KOPT-K1 (cell line): Measurements from ENCODE around the gene LRMDA.

Source experiments
- H3K27ac ChIP-seq: fragments of 200-600 bp; sonication (generic); 2 replicates; pipeline ENCODE4 v1.5.1; 2016; ENCODE audit warnings: antibody characterized with exemption, mild to moderate bottlenecking, low read depth, low read length; ENCODE audit not compliant: poor library complexity, severe bottlenecking
- H3K36me3 ChIP-seq: fragments of 200-600 bp; sonication (generic); 2 replicates; pipeline ENCODE4 v1.5.1; 2017; ENCODE audit warnings: antibody characterized with exemption, mild to moderate bottlenecking, low read length, moderate library complexity; ENCODE audit not compliant: insufficient read depth
- H3K9me3 ChIP-seq: fragments of 200-600 bp; sonication (generic); 2 replicates; pipeline ENCODE4 v1.5.1; 2017; ENCODE audit warnings: antibody characterized with exemption, low read length, mild to moderate bottlenecking; ENCODE audit not compliant: insufficient read depth, poor library complexity, severe bottlenecking

LRMDA gene

DNA sequence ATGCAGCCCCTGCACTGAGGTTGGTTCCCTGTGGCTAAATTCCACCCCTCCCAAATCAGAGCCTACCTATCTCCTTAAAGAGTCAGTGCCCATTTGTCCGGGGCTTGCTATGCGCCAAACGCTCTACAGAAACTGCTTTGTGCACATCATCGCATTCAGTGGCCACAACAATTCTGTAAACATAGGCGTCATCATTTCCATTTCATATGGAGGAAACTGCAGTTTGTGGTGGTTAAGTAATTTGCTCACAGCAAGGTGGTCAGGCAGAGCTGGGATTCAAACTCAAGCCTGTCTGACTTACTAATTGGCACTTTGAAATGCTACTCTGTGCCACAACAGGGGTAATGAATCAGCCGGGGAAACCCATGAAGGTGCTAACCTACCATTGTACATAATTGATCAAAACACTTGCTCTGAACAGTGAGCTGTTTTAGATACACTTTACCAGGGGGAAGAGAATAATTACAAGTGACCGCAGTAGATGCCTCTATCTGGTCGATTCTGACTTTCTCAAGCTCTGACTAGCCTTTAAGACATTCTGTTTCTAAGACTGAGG is 775.5 kb downstream of the LRMDA start:
- Histone ChIP-seq H3K27ac (no peak overlapping the region), H3K9me3 (no peaks in the 10 kb centered on the region), H3K36me3 (no peaks in the 10 kb centered on the region)

DNA sequence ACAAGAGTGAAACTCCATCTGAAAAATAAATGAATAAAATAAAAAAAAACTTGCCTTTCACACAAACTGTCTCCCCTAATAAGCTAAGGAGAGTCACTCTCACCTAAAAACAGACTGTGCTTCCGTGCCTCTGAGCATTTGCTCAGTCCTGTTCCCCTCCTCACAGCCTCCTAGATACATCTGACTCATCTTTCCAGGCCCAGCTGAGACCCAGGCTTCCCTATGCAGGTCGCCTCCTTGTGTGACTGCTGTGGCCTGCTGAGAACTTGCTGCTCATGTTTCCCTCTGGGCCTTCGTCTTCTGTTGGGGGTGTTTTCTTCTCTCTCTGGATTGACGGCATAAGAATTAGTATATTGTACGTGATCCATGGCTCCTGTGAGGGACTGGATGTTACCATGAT is 777.7 kb downstream of the LRMDA start:
- no peaks in the 10 kb centered on the region for H3K36me3 ChIP-seq
- no peaks in the 10 kb centered on the region for H3K9me3 ChIP-seq
- H3K27ac ChIP-seq = no peak overlapping the region

DNA sequence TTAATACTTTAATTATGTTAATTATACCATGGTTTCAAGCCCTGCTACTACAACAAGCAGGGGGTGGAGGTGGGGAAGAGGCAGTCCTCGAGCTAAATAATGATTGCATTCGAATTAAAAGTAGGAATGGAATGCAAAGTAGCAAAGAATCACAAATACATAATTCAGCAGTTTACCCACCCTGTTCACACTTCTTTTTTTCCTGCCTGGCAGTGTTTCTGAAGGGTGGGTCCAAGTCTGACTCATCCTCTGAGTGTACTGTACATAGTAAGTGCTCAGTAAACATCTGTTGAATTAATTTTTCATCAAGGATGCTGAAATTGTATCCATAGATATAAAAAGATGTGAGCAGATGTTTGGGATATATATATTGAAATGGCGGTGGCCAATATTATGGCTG is 778.8 kb downstream of the LRMDA start:
- Histone ChIP-seq H3K27ac (no peak overlapping the region), H3K36me3 (no peaks in the 10 kb centered on the region)

DNA sequence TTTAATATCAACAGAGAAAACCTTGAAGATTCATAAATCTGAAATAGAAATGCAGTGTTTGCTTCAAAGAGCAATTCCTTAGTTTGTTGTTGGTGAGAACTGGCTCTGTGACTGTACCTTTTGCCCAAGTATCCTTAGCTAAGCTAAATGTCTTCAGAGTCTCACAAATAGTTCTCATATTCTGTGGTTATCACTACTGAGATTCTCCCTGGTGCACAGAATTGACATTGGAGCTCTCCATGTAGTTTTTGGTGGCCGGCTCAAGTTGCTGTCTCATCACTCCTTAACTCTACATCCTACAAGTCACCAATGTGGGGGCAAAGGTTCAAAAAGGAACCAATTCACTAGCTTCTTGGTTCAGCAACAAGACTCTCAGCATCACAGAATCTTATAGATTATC is 780.3 kb downstream of the LRMDA start:
- H3K27ac ChIP-seq = no peak overlapping the region
- H3K36me3 ChIP-seq = no peaks in the 10 kb centered on the region
- H3K9me3 ChIP-seq = no peaks in the 10 kb centered on the region

More for the DNA sequence above, 778.8 kb downstream of the LRMDA start:
- H3K9me3 ChIP-seq = no peaks in the 10 kb centered on the region

- Histone ChIP-seq H3K9me3 (no peaks in the 10 kb centered on the region), H3K36me3 (no peaks in the 10 kb centered on the region), H3K27ac (no peak overlapping the region)
Observed at GRCh38 chr10:76213876-76214275, 782.5 kb downstream of the LRMDA start.

GRCh38 chr10:76218035-76218434 is 786.6 kb downstream of the LRMDA start:
- Histone ChIP-seq H3K9me3 (no peaks in the 10 kb centered on the region), H3K27ac (no peak overlapping the region), H3K36me3 (no peaks in the 10 kb centered on the region)

DNA sequence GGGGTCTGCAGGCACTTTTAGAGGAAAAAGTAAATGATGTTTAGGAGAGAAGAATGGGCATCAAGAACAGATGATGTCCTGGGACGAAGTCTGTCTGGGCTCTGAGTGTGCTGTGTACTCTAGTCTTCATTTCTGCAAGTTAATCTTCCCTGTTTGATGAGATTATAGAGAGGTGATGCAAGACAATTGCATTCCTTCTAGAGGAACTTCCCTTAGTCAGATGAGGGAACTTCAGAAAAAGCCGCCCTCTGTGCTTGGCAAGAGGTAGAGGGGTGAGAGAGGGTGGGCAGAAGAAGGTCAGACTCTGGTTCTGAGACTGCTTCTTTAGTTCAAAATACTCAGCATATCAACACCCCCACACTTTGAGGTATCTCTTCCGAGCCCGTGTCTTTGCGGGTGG is 797.9 kb downstream of the LRMDA start:
- Histone ChIP-seq H3K27ac (no peak overlapping the region), H3K36me3 (no peaks in the 10 kb centered on the region), H3K9me3 (no peaks in the 10 kb centered on the region)

DNA sequence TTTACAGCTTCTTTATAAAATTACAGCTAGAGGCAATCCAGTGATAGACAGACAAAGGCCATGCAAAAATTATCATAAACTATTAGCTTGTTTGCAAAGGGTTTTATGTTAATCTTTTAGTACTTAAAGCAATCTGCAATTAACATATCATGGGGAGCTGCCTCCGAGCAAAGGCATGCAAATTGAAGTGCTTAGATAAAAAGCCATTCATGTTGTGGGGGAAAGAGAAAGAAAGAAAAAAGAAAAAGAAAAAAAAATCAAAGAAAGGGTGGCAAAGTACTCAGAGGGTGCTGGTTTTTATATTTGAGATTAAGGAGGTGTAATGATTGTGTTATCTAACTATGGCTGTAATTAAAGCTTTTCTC is 799.5 kb downstream of the LRMDA start:
- Histone ChIP-seq H3K9me3 (no peaks in the 10 kb centered on the region), H3K36me3 (no peaks in the 10 kb centered on the region), H3K27ac (no peak overlapping the region)

DNA sequence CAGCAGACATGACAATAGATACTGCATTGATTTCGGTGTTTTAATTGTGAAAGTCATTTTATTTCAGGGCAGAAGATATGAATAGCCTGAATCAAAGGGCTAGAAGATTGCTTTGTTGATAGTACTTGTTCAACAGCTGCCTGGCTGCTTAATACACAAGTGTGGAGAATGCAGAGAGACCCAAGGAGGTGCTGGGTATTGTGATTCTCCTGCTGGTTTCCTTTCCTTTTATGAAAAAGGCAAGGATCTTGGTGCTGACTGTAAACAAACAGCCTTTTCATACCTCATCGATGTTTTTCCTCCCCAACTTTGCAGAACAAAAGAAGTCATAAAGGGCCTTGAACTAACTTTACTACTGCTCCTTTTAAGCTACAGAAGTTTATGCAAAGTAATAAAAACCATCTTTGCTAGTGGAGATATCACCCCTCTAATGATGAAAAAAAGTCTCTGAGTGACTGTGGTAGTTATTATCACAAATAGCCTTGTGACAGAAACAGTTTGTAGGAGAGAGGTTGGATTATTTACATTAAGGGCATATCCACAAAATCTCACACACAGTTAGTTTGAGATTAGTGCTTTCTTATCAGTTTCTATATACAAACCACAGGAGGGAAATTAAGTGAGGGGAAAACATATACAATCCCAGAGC is 800.0 kb downstream of the LRMDA start:
- Histone ChIP-seq H3K27ac (no peak overlapping the region), H3K9me3 (no peaks in the 10 kb centered on the region), H3K36me3 (no peaks in the 10 kb centered on the region)

DNA sequence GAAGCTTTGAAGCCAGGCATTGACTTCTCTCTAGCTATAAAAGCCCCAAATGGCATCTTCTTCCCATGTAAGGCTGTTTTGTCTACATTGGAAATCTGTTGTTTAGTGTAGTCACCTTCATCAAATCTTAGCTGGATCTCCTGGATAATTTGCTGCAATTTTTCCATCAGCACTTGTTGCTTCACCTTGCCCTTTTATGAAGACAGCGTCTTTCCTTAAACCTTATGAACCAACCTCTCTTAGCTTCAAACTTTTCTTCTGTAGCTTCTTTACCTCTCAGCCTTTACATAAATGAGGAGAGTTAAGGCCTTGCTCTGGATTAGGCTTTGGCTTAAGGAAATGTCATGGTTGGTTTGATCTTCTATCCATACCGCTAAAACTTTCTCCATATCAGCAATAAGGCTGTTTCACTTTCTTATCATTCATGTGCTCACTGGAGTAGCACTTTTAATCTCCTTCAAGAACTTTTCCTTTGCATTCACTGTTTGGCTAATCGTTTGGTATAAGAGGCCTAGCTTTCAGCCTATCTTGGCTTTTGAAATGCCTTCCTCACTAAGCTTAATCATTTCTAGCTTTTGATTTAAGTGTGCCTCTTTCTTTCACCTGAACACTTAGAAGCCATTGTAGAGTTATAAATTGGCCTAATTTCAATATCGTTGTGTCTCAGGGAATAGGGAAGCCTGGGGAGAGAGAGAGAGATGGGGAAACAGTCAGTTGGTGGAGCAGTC is 803.2 kb downstream of the LRMDA start:
- Histone ChIP-seq H3K27ac (no peak overlapping the region), H3K9me3 (no peaks in the 10 kb centered on the region), H3K36me3 (no peaks in the 10 kb centered on the region)

- no peaks in the 10 kb centered on the region for H3K36me3 ChIP-seq
- H3K9me3 ChIP-seq = no peaks in the 10 kb centered on the region
- no peak overlapping the region for H3K27ac ChIP-seq
Observed at GRCh38 chr10:76236356-76236755, 804.9 kb downstream of the LRMDA start.

DNA sequence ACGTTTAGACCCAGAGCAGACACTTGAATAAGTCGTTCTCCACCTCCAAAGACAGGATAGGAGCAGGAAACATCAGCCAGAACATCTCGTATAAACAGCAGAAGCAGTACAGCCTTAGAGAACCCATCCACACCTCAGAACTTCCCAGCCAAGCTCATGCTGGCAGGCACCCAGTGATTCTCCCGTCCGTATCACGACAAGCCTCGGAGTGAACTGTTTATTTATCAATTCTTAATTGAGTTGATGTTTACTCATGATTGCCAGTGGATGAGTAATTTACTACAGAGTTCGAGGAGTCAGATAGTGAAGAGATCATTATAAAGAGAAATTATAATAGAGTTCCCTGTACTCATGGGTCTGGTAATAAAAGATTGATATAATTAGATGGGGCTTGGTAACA is 811.5 kb downstream of the LRMDA start:
- Histone ChIP-seq H3K9me3 (no peaks in the 10 kb centered on the region), H3K27ac (no peak overlapping the region), H3K36me3 (no peaks in the 10 kb centered on the region)

- H3K9me3 ChIP-seq = no peaks in the 10 kb centered on the region
- H3K36me3 ChIP-seq = no peaks in the 10 kb centered on the region
- H3K27ac ChIP-seq = no peak overlapping the region
Observed at GRCh38 chr10:76244061-76244686, 812.8 kb downstream of the LRMDA start.

- Histone ChIP-seq H3K27ac (no peak overlapping the region), H3K9me3 (no peaks in the 10 kb centered on the region), H3K36me3 (no peaks in the 10 kb centered on the region)
Observed at GRCh38 chr10:76245951-76246495, 814.6 kb downstream of the LRMDA start.

DNA sequence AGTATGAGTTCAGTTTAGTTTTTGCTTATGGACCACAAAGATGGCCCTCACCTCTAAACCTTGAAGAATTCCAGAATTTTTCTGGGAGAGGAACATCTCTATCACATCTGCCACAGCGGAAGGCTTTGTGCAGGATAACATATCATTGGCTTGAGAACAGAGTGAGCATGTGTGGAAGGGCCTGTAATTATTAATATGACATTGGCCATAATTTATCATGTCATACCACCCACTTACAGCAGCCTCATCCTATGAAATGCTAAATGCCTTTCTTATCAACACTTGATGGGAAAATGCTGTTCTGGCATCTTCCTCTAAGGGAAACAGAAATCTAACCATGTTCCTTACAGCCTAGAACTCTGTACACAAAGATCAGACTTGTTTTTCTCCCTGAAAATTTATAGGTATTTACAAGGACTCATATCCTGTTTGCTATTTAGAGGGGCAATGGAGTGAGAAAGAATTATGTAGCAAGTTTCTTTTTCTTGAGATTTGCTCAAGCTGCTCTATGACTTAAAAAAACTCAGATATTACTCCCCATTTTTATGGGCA is 817.3 kb downstream of the LRMDA start:
- Histone ChIP-seq H3K36me3 (no peaks in the 10 kb centered on the region), H3K27ac (no peak overlapping the region)

More for the DNA sequence above, 817.3 kb downstream of the LRMDA start:
- no peaks in the 10 kb centered on the region for H3K9me3 ChIP-seq
